Measurements from ENCODE around the gene PSTPIP1.

The PSTPIP1 gene

GRCh38 chr15:76987276-76987675 lies 7.7 kb upstream of the PSTPIP1 start:
- Histone ChIP-seq H3K9me3 (ENCODE audit: control insufficient read depth, low read length) (no peaks in the 10 kb centered on the region), H3K9ac (no peak overlapping the region), H3K4me1 (no peaks in the 10 kb centered on the region), H3K36me3 (ENCODE audit: control insufficient read depth, insufficient read depth, low read length) (no peaks in the 10 kb centered on the region), H3K27me3 (ENCODE audit: control insufficient read depth, insufficient read depth, low read length) (no peaks in the 10 kb centered on the region), H3K4me3 (ENCODE audit: low read depth, low read length) (no peak overlapping the region), H3K79me2 (no peaks in the 10 kb centered on the region), H2AFZ (no peak overlapping the region), H3K4me2 (ENCODE audit: low read length) (no peak overlapping the region), H3K27ac (no peak overlapping the region)
- TF ChIP-seq CTCF (IDR thresholded peaks at IDR 0.05) = no peak

- no peaks in the 10 kb centered on the region for H3K27me3 ChIP-seq (ENCODE audit: control insufficient read depth, insufficient read depth, low read length)
- H3K9ac ChIP-seq = no peak overlapping the region
- no peaks in the 10 kb centered on the region for H3K79me2 ChIP-seq
- no peaks in the 10 kb centered on the region for H3K36me3 ChIP-seq (ENCODE audit: control insufficient read depth, insufficient read depth, low read length)
- no peak for TF ChIP-seq CTCF (IDR thresholded peaks at IDR 0.05)
- H3K4me2 ChIP-seq (ENCODE audit: low read length) = no peak overlapping the region
- no peaks in the 10 kb centered on the region for H3K9me3 ChIP-seq (ENCODE audit: control insufficient read depth, low read length)
- H3K4me3 ChIP-seq (ENCODE audit: low read depth, low read length) = no peak overlapping the region
- no peaks in the 10 kb centered on the region for H3K4me1 ChIP-seq
- no peak overlapping the region for H2AFZ ChIP-seq
- H3K27ac ChIP-seq = no peak overlapping the region
Observed at GRCh38 chr15:76987896-76988860, 6.7 kb upstream of the PSTPIP1 start.

- H3K27me3 ChIP-seq (ENCODE audit: control insufficient read depth, insufficient read depth, low read length) = no peaks in the 10 kb centered on the region
- H3K27ac ChIP-seq = no peak overlapping the region
- H3K36me3 ChIP-seq (ENCODE audit: control insufficient read depth, insufficient read depth, low read length) = no peaks in the 10 kb centered on the region
- no peak overlapping the region for H2AFZ ChIP-seq
- H3K79me2 ChIP-seq = no peaks in the 10 kb centered on the region
- H3K9me3 ChIP-seq (ENCODE audit: control insufficient read depth, low read length) = no peaks in the 10 kb centered on the region
- no peak overlapping the region for H3K4me3 ChIP-seq (ENCODE audit: low read depth, low read length)
- no peak overlapping the region for H3K4me2 ChIP-seq (ENCODE audit: low read length)
- H3K4me1 ChIP-seq = no peaks in the 10 kb centered on the region
- H3K9ac ChIP-seq = no peak overlapping the region
- TF ChIP-seq CTCF (IDR thresholded peaks at IDR 0.05) = no peak
Observed at GRCh38 chr15:76988867-76989780, 5.8 kb upstream of the PSTPIP1 start.

GRCh38 chr15:76991048-76991447 lies 3.9 kb upstream of the PSTPIP1 start:
- no peak overlapping the region for H2AFZ ChIP-seq
- H3K4me1 ChIP-seq = no peaks in the 10 kb centered on the region
- H3K4me3 ChIP-seq (ENCODE audit: low read depth, low read length) = no peak overlapping the region
- no peak overlapping the region for H3K4me2 ChIP-seq (ENCODE audit: low read length)
- H3K27me3 ChIP-seq (ENCODE audit: control insufficient read depth, insufficient read depth, low read length) = no peaks in the 10 kb centered on the region
- H3K27ac ChIP-seq = no peak overlapping the region
- no peaks in the 10 kb centered on the region for H3K36me3 ChIP-seq (ENCODE audit: control insufficient read depth, insufficient read depth, low read length)
- no peak overlapping the region for H3K9ac ChIP-seq
- H3K9me3 ChIP-seq (ENCODE audit: control insufficient read depth, low read length) = no peaks in the 10 kb centered on the region
- no peak for TF ChIP-seq CTCF (IDR thresholded peaks at IDR 0.05)
- H3K79me2 ChIP-seq = no peaks in the 10 kb centered on the region

Data from parathyroid adenoma (tissue), 2 donors.